Esophagus squamous epithelium (tissue), 4 donors: ENCODE results near the gene MCCD1.
"Not testable (repeated sequence)": the region's sequence is repeated elsewhere in the genome, so short reads cannot be mapped to it uniquely, and the experiment has no call there.

Experiments used
- POLR2A ChIP-seq, 4 donors: fragments of 450-650 bp; IDR thresholded peaks; one replicate each; pipeline ENCODE4 v1.6.1; 2017; ENCODE audit warnings: antibody characterized with exemption in 4 of 4, mild to moderate bottlenecking in 4 of 4, moderate library complexity in 3 of 4
- TF ChIP-seq, protein P1 (sequence below), 6 experiments: fragments of 450-650 bp in 4 of 6; fragments of 200-600 bp in 2 of 6; sonication (generic) in 2 of 6; IDR thresholded peaks; one replicate each; pipeline ENCODE4 v1.5.1; 2016 to 2019; ENCODE audit warnings: antibody characterized with exemption in 6 of 6, mild to moderate bottlenecking in 4 of 6, moderate library complexity in 4 of 6

DNA sequence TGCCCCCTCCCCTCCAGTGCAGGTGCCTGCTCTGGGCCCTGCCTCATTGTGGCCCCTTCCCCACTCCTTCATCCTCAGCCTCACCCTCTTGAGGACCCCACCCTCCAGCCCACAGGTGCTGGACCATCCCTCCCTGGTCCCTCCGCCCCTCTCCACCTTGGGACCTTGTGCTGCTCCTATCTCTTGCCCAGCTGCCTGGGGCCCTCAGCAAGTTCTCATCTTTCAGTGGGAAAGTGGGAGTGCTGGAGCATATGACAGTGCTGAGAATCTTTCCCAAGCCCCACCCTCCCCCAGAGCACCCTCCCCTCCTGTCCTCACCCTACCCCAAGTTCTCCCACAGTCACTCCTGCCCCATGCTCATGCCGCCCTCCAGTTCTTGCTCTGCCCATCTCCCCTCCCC lies 29.1 kb upstream of the MCCD1 start:
- TF ChIP-seq POLR2A (IDR thresholded peaks at IDR 0.05): not testable (repeated sequence)
- TF ChIP-seq, protein P1, sequence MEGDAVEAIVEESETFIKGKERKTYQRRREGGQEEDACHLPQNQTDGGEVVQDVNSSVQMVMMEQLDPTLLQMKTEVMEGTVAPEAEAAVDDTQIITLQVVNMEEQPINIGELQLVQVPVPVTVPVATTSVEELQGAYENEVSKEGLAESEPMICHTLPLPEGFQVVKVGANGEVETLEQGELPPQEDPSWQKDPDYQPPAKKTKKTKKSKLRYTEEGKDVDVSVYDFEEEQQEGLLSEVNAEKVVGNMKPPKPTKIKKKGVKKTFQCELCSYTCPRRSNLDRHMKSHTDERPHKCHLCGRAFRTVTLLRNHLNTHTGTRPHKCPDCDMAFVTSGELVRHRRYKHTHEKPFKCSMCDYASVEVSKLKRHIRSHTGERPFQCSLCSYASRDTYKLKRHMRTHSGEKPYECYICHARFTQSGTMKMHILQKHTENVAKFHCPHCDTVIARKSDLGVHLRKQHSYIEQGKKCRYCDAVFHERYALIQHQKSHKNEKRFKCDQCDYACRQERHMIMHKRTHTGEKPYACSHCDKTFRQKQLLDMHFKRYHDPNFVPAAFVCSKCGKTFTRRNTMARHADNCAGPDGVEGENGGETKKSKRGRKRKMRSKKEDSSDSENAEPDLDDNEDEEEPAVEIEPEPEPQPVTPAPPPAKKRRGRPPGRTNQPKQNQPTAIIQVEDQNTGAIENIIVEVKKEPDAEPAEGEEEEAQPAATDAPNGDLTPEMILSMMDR (IDR thresholded peaks at IDR 0.05): not testable (repeated sequence)
